NCI-H2196 (cell line): ENCODE data around the gene MEI1.
"Not testable (repeated sequence)": the region's sequence is repeated elsewhere in the genome, so short reads cannot be mapped to it uniquely, and the experiment has no call there.

Source experiments
- DNase-seq: peaks from one replicate; lab custom pipeline; 2025; ENCODE audit not compliant: unreplicated experiment; lab: John Stamatoyannopoulos, UW

The MEI1 gene

DNA sequence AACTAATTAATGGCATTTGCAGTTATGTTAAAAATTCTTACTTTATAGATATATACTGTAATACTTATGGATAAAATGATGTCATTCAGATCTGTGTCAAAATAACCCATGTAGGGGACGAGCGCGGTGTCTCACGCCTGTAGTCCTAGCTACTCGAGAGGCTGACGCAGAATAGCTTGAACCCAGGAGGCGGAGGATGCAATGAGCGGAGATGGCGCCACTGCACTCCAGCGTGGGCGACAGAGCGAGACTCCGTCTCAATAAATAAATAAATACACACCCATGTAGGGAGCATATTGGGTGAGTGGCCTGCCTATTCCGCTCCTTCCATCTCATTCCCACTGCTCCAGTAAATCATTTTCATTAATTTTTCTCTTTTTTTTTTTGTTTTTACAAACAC lies 17.7 kb upstream of the MEI1 start:
- peak; percentile 12 for DNase-seq

DNA sequence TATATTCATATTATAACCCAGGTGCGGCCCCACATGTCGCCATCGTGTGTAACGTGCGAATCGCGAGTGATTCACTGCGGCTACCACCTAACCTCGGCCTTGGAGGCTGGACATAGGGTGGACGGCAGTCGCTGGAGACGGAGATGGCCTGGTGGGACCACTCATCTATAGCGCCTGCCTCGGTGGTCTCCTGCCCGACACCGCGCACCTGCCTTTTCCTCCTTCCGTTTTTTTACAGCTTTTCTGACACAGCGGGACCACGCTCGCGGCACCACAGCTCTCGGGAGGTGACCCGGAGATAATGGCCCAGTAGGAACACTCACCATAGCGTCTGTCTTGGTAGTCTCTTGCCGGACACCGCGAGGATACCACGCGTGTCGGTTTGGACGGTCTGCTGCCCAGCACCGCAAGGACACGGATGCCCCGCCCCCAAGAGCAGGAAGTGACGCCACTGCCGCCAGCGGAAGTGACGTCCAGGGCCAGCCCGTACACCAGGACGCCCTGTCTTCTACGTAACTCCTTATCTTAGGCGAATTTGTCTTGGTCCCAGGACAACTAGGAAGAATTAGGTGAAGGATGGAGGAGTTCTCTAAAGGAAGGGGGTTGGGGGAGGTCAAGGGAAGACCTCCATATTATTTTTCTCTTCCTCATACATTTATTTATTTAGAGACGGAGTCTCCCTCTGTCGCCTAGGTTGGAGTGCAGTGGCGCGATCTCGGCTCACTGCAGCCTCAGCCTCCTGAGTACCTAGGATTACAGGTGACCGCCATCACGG lies 17.1 kb upstream of the MEI1 start:
- peak; percentile 65 for DNase-seq

DNA sequence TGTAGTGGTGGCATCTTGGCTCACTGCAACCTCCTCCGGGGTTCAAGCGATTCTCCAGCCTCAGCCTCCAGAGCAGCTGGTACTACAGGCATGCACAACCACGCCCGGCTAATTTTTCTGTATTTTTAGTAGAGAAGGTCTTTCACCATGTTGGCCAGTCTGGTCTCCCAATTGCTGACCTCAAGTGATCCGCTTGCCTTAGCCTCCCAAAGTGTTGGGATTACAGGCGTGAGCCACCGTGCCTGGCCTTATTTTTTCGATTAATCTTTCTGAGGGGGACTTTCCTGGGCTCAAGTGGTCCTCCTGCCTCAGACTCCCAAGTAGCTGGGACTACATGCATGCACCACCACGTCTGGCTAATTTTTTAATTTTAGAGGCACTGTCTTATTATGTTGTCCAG lies 16.3 kb upstream of the MEI1 start:
- DNase-seq = no peak

DNA sequence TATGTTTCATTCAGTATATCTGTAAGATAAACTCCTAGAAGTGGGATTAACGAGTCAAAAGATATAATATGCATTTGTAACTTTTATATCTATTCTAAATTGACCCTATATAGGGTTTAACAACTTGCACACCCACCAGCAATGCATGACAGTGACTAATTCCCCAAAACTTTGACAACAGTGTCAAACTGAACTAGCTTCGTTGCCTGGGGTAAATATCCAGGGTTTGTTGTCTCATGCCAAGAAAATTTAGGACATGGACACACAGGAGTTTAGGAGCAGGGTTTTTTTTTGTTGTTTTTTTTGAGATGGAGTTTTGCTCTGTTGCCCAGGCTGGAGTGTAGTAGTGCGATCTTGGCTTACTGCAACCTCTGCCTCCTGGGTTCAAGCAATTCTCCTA lies 15.7 kb upstream of the MEI1 start:
- DNase-seq = no peak

DNA sequence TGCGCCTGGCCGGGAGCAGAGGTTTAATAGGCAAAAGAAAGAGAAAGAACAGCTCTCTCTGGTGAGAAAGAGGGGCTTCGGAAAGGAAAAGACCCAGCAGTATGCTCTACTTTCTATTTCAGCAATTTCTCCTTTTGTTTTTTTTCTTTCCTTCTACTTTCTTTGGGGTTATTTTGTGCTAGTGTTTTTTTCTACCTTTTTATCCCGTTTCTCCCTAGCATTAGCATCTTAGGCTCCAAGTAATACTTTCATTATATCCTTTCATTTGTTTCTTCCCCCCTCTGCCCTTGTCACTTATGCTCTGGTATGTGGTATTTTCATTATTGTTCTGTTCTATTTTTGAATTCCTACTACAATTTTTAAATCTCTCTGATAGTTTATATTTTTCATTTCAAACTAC lies 15.1 kb upstream of the MEI1 start:
- no peak for DNase-seq

DNA sequence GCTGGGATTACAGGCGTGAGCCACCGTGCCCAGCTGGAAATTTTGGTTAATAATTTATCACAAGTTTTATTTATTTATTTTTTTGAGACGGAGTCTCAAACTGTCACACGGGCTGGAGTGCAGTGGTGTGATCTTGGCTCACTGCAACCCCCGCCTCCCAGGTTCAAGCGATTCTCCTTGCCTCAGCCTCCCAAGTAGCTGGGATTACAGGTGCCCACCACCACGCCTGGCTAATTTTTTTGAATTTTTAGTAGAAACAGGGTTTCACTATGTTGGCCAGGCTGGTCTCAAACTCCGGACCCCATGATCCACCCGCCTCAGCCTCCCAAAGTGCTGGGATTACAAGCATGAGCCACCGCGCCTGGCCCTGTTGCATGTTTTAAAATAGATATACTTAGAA lies 12.4 kb upstream of the MEI1 start:
- not testable (repeated sequence) for DNase-seq

DNA sequence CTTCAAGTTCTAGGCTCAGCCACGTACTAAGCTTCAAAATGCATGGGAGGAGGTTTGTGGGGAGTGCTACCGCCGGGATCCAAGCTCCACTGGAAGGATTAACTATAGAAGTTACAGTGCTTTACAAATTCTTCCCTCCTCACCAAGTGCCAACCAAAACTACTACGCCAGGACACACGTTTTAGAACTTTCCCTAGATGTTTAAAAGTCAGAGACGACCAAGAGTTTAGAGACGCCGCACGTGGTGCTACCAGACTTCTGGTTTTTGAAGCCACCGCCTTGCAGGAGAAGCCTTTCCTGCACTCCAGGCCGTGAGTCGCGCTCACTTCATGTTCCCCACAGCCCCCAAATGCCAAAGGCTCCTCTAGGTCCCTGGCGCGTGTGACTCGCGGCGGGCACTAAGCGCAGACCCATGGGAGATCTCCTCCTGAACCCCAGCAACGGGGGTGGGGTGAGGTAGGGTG lies 11.4 kb upstream of the MEI1 start:
- no peak for DNase-seq

DNA sequence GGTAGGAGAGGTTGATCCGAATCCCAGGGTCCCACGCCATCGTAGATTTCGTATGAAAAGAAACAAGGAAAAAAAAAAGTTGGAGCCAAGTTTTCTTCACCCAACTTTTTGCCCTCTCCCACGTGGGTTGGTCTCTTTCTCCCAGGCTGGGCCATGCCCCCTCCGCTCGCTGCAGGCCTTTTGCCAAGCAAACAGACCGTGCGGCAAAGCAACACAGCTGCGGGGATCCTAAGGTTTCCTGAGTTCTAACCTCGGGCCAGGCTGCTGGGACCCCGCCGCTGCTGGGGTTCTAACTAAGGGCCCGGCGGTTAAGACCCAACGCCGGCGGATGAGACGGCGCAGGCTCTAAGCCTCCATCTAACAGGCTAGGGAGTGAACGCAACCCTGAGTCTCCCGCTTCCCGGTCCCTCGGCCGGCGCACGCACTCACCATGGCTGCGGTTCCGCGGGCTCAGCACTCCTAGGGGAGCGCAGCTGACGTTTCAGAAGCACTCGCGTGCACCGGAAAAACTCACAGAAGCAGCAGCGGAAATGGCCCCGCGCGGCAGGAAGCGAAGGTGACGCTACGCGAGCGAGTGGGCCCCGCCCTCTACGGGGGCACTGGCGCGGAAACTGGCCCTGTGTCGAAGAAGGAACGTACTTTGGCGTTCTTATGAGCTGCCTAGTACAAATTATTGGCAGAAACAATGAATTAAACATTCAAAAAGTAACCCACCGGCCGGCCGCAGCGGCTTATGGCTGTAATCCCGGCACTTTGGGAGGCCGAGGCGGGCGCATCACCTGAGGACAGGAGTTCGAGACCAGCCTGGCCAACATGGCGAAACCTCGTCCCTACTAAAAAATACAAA lies 10.7 kb upstream of the MEI1 start, which contains the start of gene SNU13:
Gene SNU13 (minus strand): TSS at position 503 of the 847 bp plus-strand sequence. CDS start 71 bp downstream, at position 432.
- peak; percentile 91 for DNase-seq

DNA sequence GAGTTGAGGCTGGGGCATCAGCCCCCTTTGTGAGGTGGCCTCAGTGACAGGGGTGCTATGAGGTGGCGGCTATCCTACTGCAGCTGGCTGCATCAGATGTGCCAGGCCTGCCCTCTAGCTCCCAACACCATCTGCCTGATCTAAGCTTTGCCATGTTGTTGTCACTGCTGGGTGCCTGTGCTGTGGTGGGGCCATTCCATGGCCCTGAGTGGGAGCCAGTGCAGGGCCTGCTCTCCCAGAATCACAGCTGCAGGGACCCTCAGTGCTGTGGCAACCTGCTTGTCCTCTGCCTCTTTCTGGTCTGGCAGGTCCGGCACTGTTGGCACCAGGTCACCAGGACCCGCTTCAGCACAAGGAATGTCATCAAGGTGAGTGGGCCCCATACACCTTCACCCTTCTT lies 8.8 kb upstream of the MEI1 start:
- DNase-seq = no peak

DNA sequence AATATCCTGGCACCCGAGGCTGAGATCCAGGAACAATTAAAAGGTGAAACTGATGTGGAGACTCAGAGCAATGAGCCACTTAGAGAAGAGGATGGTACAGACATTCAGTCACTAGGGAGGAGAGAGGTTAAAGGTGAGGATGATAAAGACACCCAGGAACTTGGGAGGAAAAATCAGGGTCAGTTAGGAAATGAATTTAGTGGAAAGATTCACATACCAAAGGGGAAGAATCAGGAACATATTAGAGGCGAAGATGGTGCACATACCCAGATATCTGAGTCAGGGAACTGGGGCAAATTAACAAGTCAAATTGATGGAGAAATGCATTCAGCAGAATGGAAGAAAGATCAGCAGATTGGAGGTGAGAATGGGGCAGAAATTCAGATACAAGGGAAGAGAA lies 4.1 kb upstream of the MEI1 start:
- no peak for DNase-seq

DNA sequence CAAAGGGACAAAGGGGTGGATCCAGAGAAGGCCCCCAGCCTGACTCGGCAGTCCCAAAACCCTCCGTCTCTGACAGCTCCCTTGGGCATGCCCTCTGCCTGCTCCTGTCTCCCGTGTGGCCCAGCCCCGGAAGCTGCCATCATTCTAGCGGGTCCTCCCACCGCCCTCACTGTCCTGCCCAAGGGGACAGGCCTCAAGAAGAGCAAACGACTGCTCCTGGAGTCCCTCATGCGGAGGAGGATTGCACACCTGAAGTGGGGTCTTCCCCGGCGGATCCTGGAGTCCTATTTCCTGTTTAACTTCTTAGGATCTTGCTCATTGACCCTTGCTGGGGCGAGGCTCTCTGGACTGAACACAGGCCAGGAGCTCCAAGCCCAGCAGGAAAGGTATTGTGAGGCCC lies 2.6 kb upstream of the MEI1 start:
- DNase-seq = no peak

DNA sequence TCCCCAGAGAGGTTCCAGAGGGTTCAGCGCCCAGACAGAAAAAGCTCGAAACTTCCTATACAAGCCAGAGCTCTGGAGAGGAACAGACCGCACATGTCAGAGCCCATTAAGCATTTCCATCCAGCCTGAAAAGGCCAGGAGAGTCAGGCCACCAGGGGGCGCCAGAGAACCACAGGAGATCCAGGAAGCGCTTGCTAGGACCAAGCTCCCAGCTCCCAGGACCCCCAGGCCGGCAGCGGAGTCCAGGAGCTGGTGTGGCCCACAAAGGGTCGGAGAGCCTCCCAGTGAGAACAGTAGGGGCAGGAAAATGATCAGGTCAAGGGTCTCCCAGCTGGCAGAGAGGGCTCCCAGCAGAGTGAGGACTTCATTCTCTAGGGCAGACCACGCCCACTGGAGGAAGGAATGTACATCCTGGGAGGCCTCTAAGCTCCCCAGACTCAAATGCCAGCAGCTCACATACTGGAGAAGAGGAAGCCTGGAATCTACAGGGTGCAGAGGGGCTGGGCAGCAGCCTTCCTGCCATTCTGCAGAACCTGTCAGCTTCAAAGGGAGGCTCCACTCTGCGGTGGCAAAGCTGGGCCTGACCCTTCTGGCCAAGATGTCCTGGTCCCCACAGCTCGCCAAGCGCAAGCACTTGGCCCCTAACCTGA lies 2.1 kb upstream of the MEI1 start:
- peak; percentile 92 for DNase-seq

DNA sequence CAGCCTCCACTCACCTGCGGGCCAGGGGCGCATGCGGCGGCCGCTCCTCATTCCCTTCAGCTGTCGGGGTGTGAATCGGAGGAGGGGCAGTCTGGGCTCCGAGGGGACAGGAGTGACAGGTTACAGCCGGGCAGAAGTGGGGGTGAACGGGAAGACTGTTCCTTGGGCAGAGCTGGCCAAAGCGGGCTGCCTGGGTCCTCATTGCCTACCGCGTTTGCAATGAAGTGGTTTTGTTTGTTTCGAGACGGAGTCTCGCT lies 733 bp downstream of the MEI1 start:
- DNase-seq = no peak

DNA sequence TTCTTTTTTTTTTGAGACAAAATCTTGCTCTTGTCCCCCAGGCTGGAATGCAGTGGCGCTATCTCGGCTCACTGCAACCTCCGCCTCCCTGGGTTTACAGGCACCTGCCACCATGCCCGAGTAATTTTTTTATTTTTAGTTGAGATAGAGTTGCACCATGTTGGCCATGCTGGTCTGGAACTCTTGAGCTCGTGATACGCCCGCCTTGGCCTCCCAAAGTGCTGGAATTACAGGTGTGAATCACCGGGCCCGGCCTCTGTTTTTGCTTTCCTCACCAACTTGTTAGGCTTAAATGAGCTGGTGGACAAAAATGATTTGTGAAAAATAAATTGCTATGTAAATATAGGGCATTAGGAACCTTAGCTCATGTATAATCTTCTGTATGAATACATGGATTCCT lies 3.5 kb downstream of the MEI1 start:
- DNase-seq = no peak

DNA sequence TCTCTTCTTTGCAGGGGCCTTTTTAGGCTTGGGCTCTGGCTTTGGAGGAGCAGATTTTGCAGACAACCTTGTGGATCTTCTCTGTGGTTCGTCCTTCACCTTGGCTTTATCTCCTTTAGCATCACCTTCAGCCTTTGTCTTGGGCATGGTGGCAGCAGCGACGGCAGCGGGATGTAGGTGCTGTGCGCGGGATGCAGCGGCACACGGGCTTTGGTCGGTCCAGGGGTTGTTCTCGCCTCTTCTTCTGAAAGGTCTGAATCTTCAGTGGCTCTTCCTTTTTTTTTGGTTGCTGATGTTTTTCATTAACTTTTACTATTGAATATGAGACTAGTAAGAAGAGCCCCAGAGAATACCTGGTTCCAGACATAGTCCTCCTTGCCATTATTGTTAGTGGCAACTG lies 10.0 kb downstream of the MEI1 start:
- DNase-seq = no peak

DNA sequence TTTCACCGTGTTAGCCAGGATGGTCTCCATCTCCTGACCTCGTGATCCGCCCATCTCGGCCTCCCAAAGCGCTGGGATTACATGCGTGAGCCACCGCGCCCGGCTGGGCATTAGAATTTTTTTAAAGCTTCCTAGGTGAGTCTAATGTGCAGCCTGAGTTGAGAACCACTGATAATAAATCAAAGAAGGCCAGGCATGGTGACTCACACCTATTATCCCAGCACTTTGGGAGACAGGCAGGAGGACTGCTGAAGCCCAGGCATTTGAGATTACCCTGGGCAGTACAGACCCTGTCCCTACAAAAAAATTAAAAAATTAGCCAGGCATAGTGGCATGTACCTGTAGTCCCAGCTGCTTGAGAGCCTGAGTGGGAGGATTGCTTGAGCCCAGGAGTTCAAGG lies 13.7 kb downstream of the MEI1 start:
- no peak for DNase-seq

DNA sequence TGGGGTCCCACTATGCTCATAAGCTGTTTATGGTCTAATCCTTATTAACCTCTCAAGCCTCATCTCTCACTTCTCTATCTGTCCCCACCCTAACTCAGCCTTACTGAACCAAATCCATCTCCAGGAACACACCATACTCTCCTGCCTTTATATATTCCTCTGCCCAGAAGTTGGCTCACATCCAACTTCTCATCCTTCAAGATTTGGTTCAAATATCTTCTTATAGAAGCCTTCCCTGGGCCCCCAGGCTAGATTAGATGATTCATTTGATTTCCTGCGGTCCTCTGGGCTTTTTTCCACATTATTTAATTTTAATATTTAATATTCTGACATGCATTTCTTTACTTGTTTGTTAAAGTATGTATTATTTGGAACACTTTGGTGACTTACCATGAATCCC lies 23.2 kb downstream of the MEI1 start:
- DNase-seq = no peak

DNA sequence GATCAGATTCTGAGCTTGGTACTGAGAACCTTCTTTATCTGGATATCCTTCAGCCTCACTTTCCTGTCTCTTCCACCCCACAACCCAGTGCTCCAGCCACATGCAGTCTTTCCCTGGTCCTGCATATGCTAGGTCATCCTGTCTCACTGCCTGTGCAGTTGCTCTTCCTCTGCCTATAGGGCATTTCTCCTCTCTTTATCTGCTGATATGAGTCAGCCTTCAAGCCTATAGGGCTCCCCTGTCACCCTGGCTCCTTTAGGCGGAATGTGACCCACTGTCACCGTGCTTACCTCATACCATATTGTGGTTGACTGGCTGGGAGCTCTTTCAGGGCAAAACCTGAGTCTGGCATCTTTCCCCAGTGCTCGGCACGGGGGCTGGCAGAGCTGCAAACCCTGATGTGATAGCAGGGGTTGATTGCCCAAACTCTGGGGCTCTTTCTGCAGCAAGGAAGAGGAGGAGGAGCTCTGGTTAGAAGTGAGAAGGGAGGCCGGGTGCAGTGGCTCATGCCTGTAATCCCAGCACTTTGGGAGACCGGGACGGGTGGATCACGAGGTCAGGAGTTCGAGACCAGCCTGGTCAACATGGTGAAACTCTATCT lies 26.3 kb downstream of the MEI1 start:
- DNase-seq = no peak

DNA sequence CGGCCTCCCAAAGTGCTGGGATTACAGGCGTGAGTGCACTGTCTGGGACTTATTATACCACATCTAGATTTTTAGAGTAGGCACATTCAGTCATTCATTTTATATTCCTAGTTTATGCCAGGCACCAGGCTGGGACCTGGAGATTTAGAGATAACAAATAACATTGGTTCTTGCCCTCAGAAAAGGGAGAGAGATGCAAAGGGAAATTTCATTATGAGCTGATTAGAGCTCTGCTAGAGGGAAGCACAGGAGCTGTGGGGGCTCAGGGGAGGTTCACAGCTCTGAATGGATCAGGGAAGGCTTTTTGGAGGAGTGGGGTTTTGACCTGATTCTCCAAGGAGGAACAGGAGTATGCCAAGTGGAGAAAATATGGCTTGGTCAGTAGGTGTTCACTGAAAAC lies 32.3 kb downstream of the MEI1 start:
- no peak for DNase-seq

DNA sequence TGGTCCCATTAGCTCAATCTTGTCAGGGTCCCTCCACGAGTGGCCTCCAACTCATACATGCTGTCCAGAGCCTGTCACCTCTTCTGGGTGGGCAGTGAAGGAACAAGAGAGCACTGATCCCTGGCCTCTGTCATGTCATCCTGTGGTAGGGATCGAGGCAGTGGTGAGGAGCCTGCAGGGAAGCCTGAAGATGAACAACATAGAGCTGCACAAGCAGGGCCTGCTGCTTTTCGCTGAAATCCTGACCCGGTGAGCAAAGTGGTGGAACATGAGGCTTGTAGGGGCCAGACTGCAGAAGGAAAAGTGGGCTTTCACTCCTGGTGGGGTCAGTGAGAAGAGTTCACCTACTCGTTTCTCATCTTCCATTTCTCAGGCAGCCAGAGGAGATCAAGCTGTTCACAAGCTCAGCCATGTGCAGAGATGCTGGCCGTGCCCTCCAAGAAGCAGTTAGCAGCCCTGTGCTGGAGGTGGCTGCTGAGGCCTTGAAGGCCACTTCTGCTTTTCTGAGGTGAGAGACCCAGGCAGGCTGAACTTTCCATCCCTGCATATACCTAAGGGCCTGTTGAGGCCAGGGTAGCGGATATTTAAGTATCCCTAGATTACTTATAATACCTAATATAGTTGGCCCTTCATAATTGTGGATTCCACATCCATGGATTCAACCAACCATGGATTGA lies 32.9 kb downstream of the MEI1 start:
- no peak for DNase-seq

DNA sequence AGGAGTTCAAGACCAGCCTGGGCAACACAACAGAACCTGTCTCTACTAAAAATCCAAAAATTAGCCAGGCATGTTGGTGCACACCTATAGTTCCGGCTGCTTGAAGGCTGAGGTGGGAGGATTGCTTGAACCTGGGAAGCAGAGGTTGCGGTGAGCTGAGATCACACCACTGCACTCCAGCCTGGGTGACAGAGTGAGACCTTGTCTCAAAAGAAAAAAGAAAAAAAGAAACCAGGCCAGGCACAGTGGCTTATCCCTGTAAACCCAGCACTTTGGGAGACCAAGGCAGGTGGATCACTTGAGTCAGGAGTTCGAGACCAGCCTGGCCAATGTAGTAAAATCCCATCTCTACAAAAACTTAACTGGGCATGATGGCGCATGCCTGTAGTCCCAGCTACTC lies 33.9 kb downstream of the MEI1 start:
- not testable (repeated sequence) for DNase-seq
